Gastroesophageal sphincter (tissue), 4 donors: ENCODE data around the gene PFDN1. TPM values are rescaled to one million over a fixed set of nuclear protein-coding genes. Genes with fewer than 3 reads are reported as not detected.

Source experiments
- ATAC-seq: fragments of 150-250 bp; one replicate; pipeline ENCODE4 v1.9.1; 2016; ENCODE audit warnings: mild to moderate bottlenecking, moderate library complexity
- H3K27ac ChIP-seq, 4 donors: fragments of 200-600 bp; sonication (generic) in 3 of 4; 1 replicate in 3 of 4; 2 replicates in 1 of 4; pipeline ENCODE4 v1.5.1; 2016 to 2019
- H3K27me3 ChIP-seq: fragments of 200-600 bp; sonication (generic); one replicate; pipeline ENCODE4 v1.5.1; 2019
- H3K36me3 ChIP-seq, 2 donors: fragments of 200-600 bp; sonication (generic); one replicate each; pipeline ENCODE4 v1.5.1; 2019; ENCODE audit warnings: control low read depth in 1 of 2
- H3K4me1 ChIP-seq, 3 donors: fragments of 200-600 bp; sonication (generic); 1 replicate in 2 of 3; 2 replicates in 1 of 3; pipeline ENCODE4 v1.5.1; 2016 to 2019; ENCODE audit warnings: control low read depth in 2 of 3
- H3K4me3 ChIP-seq, 2 donors: fragments of 200-600 bp; sonication (generic); one replicate each; pipeline ENCODE4 v1.5.1; 2019; ENCODE audit warnings: mild to moderate bottlenecking in 1 of 2, moderate library complexity in 1 of 2
- H3K9me3 ChIP-seq, 3 donors: fragments of 200-600 bp; sonication (generic); one replicate each; pipeline ENCODE4 v1.5.1; 2017 to 2019; ENCODE audit warnings: control low read depth in 2 of 3
- EP300 ChIP-seq: sonication (generic); formaldehyde crosslinking; IDR thresholded peaks from one replicate; pipeline ENCODE4 v1.6.1; 2017; ENCODE audit warnings: antibody characterized with exemption, mild to moderate bottlenecking
- POLR2A ChIP-seq, 2 donors: fragments of 450-650 bp; IDR thresholded peaks; one replicate each; pipeline ENCODE4 v1.6.1; 2017; ENCODE audit warnings: antibody characterized with exemption in 2 of 2, mild to moderate bottlenecking in 2 of 2, moderate library complexity in 1 of 2
- POLR2AphosphoS5 ChIP-seq: sonication (generic); formaldehyde crosslinking; IDR thresholded peaks from one replicate; pipeline ENCODE4 v1.6.1; 2017; ENCODE audit warnings: antibody characterized with exemption
- WGBS, 2 donors: methylation state at CpG; one replicate each; pipeline ENCODE4 v1.1.5; 2018; ENCODE audit warnings: low coverage in 1 of 2; 5-methylcytosine and 5-hydroxymethylcytosine counted together
- total RNA-seq, 4 donors: library from RNA; depleted of rRNA; stranded (reverse); fragments of >200 nt; gene quantifications; one replicate each; pipeline ENCODE4 v1.1.0, GENCODE V29; 2016
- TF ChIP-seq, protein P1 (sequence below), 4 experiments: fragments of 200-600 bp in 2 of 4; fragments of 450-650 bp in 2 of 4; sonication (generic) in 1 of 4; IDR thresholded peaks; one replicate each; pipeline ENCODE4 v1.5.1; 2017 to 2019; ENCODE audit warnings: antibody characterized with exemption in 4 of 4, mild to moderate bottlenecking in 2 of 4, moderate library complexity in 2 of 4

PFDN1 gene
- total RNA-seq, 4 donors from 2014 or later: 66.1 to 99.7 (median 92.8) TPM

DNA sequence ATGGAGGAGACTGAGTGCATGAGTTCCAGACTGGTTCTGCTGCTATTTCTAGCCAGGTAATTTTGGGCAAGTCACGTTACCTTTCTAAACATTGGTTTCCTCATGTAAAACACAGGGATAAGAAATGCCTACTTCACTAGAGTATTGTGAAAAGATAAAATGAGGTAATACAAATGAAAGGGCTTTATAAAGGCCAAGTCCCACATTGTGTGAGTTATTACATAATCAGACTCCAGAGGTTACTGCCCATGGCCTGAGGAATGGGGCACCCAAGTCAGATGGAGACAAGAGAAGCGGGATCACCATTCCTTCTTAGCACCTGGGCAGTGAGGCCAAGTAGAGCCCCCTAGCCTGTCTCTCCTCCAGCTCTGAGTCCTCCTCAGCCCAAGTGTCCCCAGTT is 36.0 kb upstream of the PFDN1 start:
- no peak for ATAC-seq
- Histone ChIP-seq H3K4me3 (no peak overlapping the region), H3K27ac (peak overlapping the region in 1 of 4 donors; percentile 40), H3K27me3 (no peaks in the 10 kb centered on the region), H3K36me3 (peaks cover 0 to 36% of the 10 kb centered on the region in 2 donors), H3K4me1 (peaks cover 0 to 74% (median 14%) of the 10 kb centered on the region in 3 donors), H3K9me3 (no peaks in the 10 kb centered on the region)
- TF ChIP-seq POLR2A (IDR thresholded peaks at IDR 0.05) (no peak), POLR2AphosphoS5 (no peak), EP300 (no peak)
- TF ChIP-seq, protein P1, sequence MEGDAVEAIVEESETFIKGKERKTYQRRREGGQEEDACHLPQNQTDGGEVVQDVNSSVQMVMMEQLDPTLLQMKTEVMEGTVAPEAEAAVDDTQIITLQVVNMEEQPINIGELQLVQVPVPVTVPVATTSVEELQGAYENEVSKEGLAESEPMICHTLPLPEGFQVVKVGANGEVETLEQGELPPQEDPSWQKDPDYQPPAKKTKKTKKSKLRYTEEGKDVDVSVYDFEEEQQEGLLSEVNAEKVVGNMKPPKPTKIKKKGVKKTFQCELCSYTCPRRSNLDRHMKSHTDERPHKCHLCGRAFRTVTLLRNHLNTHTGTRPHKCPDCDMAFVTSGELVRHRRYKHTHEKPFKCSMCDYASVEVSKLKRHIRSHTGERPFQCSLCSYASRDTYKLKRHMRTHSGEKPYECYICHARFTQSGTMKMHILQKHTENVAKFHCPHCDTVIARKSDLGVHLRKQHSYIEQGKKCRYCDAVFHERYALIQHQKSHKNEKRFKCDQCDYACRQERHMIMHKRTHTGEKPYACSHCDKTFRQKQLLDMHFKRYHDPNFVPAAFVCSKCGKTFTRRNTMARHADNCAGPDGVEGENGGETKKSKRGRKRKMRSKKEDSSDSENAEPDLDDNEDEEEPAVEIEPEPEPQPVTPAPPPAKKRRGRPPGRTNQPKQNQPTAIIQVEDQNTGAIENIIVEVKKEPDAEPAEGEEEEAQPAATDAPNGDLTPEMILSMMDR (IDR thresholded peaks at IDR 0.05): no peak
- 80 to 83% methylated on average over 2 of the region's 2 CpGs for WGBS, 2 donors

GRCh38 chr5:140338336-140338735 is 35.4 kb upstream of the PFDN1 start:
- TF ChIP-seq, protein P1 (IDR thresholded peaks at IDR 0.05): no peak
- no peak for TF ChIP-seq EP300
- TF ChIP-seq POLR2AphosphoS5: no peak
- TF ChIP-seq POLR2A (IDR thresholded peaks at IDR 0.05): no peak
- Histone ChIP-seq H3K4me1 (peaks cover 0 to 69% (median 14%) of the 10 kb centered on the region in 3 donors), H3K27ac (peak overlapping the region in 1 of 4 donors; percentile 40), H3K9me3 (no peaks in the 10 kb centered on the region), H3K4me3 (no peak overlapping the region), H3K36me3 (peaks cover 0 to 42% of the 10 kb centered on the region in 2 donors), H3K27me3 (no peaks in the 10 kb centered on the region)
- ATAC-seq: no peak
- WGBS, 2 donors: 41 to 60% methylated on average over 3 of the region's 3 CpGs

- Histone ChIP-seq H3K27me3 (no peaks in the 10 kb centered on the region), H3K4me1 (peaks cover 0 to 66% (median 14%) of the 10 kb centered on the region in 3 donors), H3K36me3 (peaks cover 0 to 46% of the 10 kb centered on the region in 2 donors), H3K4me3 (no peak overlapping the region), H3K9me3 (no peaks in the 10 kb centered on the region), H3K27ac (peak overlapping the region in 2 of 4 donors; percentile 68 to 78)
- no peak for TF ChIP-seq POLR2A (IDR thresholded peaks at IDR 0.05)
- no peak for TF ChIP-seq EP300
- TF ChIP-seq, protein P1 (IDR thresholded peaks at IDR 0.05): no peak
- no peak for TF ChIP-seq POLR2AphosphoS5
- no peak for ATAC-seq
- 100% methylated on average over 1 of the region's 1 CpG for WGBS, 2 donors
Observed at GRCh38 chr5:140337880-140338279, 35.0 kb upstream of the PFDN1 start.

DNA sequence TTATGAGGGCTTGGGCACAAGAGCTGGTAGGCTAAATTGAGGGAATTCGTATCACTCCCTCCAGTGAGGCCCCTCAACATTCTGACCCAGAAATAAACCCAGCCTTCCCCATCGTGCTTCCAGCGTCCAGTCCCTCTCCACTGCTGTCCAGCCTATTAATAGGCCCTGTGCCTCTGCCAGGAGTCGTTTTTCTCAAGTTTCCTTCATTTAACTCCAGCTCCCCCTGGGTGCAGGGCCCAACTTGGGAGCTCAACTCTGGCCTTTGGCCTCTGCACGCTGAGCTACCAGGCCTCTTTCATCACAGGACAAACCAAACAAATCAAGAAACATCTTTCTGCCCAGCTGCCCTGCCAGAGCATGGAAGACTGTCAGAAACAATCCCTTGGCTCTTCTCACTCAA is 33.5 kb upstream of the PFDN1 start:
- Histone ChIP-seq H3K27me3 (no peaks in the 10 kb centered on the region), H3K4me3 (no peak overlapping the region), H3K9me3 (no peaks in the 10 kb centered on the region), H3K36me3 (peaks cover 0 to 37% of the 10 kb centered on the region in 2 donors), H3K4me1 (peaks cover 0 to 53% (median 8%) of the 10 kb centered on the region in 3 donors), H3K27ac (peak overlapping the region; percentile 10 to 78 (median 66))
- ATAC-seq: peak; percentile 38
- TF ChIP-seq, protein P1 (IDR thresholded peaks at IDR 0.05): no peak
- TF ChIP-seq POLR2AphosphoS5 (peak; percentile 49), POLR2A (IDR thresholded peaks at IDR 0.05) (no peak), EP300 (no peak)
- WGBS, 2 donors: 40 to 50% methylated on average over 2 to 3 of the region's 5 CpGs

GRCh38 chr5:140331638-140332037 is 28.7 kb upstream of the PFDN1 start:
- Histone ChIP-seq H3K4me3 (no peak overlapping the region), H3K4me1 (peaks cover 0 to 33% (median 7%) of the 10 kb centered on the region in 3 donors), H3K36me3 (peaks cover 0 to 36% of the 10 kb centered on the region in 2 donors), H3K27ac (no peak overlapping the region), H3K27me3 (no peaks in the 10 kb centered on the region), H3K9me3 (no peaks in the 10 kb centered on the region)
- ATAC-seq: no peak
- TF ChIP-seq EP300 (no peak), POLR2AphosphoS5 (no peak), POLR2A (IDR thresholded peaks at IDR 0.05) (no peak)
- TF ChIP-seq, protein P1 (IDR thresholded peaks at IDR 0.05): no peak
- 75% methylated on average over 1 of the region's 1 CpG; no CpG with 5 or more reads in 1 of the 2 donors for WGBS, 2 donors
